Epidermal melanocyte (primary cell): ENCODE data around the gene IGF2BP2.
A peak's percentile ranks its signal among the peaks of the same experiment; 100 is the strongest.

Source experiments
- DNase-seq: peaks from one replicate; pipeline ENCODE4 v3.0.0; 2011; ENCODE audit warnings: low spot score; ENCODE audit not compliant: insufficient read length

Gene IGF2BP2

DNA sequence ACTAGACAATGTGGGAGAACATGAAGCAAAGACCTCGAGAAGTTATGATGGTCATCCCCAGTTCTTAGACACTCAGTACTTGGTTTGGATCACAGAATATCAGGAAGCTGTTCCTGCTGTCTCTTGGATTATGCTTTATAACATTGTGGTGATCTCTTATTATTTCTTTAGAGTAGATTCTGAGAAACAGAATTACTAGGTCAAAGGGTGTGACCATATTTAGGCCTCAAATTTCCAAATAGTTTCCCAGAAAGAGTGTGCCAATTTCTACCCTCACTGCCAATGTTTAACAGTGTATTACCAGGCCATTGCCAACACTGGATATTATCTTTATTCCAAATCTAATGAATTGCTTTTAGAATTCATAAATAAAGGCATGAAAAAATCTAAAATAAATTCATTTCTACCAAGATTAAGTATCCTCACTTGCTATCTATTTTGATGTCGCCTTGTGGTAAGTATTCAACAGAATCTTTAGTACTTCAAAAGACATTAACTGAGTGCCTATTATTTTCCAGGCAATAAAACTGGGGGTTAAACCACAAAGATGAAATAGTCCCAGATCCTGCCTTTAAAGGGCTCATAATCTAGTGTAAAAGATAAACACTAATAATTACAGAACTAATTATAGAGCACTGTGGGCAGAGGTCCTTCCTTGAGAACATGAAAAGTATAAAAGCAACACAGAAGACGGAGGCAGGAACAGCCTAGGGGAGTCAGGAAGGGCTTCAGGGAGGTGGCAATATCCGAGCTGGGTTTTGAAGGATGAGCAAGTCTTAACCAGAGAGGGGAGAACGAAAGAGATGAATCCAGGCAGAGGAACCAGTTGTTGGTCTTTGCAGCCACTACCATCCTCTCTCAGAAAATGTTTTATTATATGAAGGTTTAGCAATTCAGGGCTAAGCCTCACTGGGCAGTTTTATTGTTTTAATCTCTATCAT lies 86.8 kb downstream of the IGF2BP2 start:
- DNase-seq: no peak

- DNase-seq: no peak
Observed at GRCh38 chr3:185737020-185737419, 87.8 kb downstream of the IGF2BP2 start.

DNA sequence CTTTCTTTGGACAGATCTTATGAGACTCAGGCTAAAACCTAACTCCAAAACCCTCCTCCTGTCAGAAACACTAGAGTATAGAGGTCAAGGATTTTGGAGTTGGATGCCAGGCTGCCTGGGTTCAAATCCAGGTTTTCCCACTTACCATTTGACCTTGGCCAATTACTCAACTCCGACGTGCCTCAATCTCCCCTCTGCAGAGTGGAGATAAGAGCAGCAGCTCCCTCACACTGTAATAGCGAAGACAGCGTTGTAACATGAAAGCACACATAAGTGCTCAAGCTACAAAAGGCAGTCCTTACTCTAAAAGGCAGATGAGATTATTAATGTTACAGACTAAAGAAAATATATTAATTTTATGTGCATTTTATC lies 90.1 kb downstream of the IGF2BP2 start:
- DNase-seq: no peak

GRCh38 chr3:185733980-185734724 lies 90.7 kb downstream of the IGF2BP2 start:
- no peak for DNase-seq

DNA sequence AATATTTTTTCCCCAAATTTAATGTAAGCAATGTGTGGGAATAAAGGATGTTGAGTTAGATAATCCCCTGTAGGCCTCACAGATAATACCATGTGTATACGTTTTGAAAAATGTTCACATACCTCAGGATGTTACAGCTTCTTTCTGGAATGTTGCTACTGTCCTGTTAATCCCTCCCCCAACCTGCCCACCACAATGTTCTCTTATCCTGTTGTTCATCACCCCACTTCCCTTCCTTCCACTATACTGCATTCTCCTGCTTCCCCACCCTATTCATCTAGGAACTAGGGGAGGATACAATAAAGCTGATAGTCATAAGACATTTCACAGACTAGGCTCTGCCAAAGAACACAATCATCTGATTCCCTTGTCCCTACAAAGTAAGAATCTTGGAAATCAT lies 92.1 kb downstream of the IGF2BP2 start:
- peak; percentile 44 for DNase-seq

GRCh38 chr3:185730550-185730949 lies 94.3 kb downstream of the IGF2BP2 start:
- no peak for DNase-seq

GRCh38 chr3:185729337-185730055 lies 95.3 kb downstream of the IGF2BP2 start:
- no peak for DNase-seq

DNA sequence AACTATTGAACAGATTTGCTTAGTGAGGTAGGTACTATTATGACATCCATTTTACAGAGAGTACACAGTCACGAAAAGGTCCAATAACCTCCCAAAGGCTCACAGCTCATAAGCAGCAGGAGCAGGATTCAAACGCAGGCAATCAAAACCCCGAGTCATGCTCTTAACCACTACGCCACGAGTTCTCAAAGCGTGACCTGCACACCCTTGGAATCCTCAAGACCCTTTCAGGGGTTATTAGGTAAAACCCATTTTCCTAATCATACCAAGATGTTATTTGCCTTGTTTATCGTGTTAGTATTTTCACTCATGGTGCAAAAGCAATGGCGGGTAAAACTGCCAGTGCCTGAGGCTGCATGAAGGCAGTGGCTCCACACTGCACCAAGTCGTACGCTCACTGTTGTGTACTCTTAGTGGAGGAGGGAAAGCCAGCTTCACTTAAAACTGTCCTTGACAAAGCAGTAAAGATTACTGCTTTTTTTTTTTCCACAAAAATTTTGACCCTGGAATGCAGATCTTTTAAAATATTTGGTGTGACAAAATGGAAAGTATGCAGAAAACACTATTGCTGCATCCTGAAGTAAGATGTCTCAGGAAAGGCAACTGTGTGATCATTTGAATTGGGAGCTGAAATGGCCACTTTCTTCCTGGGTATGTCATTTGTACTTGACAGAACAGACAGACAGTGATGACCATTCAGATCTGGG lies 96.1 kb downstream of the IGF2BP2 start:
- no peak for DNase-seq

GRCh38 chr3:185727873-185728272 lies 97.0 kb downstream of the IGF2BP2 start:
- no peak for DNase-seq

DNA sequence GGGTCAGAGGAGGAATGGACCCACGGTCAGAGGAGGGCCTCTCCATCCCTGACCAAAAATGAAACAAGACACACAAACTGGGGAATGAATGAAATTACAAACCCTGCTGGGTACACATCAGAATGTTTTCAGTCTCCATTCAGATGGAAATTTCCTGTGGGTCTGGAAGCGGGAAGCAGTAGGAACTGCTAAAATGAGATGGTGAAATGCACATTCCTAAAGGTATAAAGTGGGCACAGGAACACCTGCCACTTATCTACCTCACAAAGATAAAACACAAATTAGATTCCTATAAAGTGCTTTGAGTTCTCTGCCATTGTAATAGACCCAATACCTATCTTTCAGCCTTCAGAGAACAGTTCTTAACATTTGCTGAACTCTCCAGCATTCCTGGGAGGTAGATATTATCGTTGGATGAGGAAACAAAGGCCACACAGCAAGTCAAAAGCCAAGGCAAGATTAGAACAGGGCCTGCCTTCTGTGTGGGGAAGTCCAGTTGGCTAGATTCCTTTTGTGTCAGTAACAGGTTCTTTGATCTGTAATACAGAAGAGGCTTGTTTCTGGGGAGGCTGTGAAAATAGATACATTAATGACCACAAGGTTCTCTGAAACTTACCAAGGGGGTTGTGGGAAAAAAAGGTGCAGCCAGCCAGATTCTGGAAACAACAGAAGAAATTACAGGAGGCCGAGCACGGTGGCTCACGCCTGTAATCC lies 98.4 kb downstream of the IGF2BP2 start:
- DNase-seq: no peak

- no peak for DNase-seq
Observed at GRCh38 chr3:185724761-185725160, 100.1 kb downstream of the IGF2BP2 start.

DNA sequence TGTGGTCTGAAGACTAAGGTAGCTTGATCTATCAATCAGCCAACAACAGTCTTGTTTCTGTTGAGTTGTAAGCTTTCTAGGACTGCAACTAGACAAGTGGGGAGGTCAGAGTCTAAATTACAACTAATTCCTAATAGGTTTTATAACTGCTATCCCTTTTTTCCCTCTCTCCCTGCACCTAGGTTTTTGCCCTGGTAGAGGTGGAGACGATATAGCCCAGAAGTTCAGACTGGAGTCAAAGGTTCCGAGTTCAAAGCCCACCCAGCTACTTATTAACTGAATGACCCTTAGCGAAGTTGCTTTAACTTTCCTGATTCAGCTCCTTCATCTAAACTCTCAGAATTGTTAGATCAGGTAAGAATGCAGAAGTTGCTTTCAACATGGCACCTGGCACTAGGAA lies 100.6 kb downstream of the IGF2BP2 start:
- no peak for DNase-seq

- DNase-seq: no peak
Observed at GRCh38 chr3:185722881-185723280, 102.0 kb downstream of the IGF2BP2 start.

- DNase-seq: no peak
Observed at GRCh38 chr3:185721970-185722369, 102.9 kb downstream of the IGF2BP2 start.

DNA sequence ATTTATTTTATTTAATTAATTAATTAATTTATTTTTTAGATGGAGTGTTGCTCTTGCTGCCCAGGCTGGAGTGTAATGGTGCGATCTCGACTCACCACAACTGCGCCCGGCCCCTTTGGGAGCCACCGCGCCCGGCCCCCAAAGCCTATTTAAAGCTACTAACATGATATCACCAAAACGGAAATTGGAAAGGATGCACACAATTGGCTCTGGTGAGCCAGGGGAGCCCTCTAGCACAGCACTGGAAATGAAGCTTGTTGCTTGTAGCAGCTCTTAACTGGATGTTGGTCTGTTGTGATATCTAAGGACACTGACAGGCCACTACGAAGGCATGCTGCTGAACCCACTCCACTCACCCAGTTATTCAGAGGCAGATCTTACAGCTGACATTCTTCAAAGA lies 104.5 kb downstream of the IGF2BP2 start:
- DNase-seq: no peak

- DNase-seq: no peak
Observed at GRCh38 chr3:185718736-185719593, 105.9 kb downstream of the IGF2BP2 start.

DNA sequence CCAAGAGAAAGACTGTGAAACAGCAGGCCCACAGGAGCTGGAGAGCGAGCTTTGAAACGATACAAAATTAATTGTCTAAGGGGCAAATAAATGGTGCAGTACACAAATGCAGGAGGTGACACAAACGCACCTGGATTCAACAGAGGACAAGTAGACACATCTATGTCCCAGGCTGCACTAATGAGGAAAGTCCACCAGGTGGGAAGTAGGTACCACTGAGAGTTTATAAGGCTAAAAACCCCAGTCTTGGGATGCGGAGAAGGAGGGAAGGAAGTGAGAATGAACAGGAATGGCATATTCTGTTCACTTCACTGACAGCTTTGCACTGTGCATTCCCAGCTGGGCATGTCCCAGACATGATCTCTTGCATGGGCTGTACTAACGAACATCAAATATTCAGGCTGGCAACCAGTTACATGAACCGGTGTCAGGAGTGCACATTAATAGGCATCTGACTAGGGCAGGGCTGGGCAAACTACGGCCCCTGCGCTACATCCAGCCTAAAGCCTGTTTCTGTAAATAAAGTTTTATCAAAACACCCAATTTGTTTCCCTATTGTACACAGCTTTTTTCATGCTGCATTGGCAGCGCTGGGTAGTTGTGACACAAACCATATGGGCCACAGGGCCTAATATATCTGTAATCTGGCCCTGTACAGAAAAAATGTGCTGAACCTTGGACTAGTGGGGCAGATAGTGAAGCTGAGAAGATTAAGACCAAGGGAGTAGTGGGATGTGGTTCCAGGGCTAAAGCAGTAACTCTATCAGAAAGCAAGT lies 107.0 kb downstream of the IGF2BP2 start:
- DNase-seq: no peak

DNA sequence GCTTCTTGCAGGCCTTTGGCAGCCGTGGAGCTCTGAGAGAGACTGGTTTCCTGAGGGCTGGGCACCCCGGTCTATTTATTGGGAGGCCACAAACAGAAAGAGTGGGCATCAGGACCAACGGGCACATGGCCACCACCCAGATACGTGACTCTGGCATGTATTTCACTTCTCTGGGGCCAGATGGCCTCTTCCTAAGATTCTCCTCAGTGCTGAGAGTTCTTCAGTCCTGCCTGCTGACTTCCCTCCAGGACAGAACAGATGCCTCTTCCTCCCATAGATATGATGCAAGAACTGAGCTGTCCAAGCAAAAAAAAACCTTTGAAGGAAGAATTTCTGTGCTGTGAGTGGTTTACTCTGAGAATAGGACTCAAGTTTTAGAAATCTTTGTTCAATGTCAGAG lies 107.7 kb downstream of the IGF2BP2 start:
- peak; percentile 63 for DNase-seq
